ENCODE measurements around the gene DLGAP1.

DLGAP1 gene

GRCh38 chr18:3671176-3671575, 783.9 kb downstream of the DLGAP1 start:
- no peak for TF ChIP-seq CTCF (IDR thresholded peaks at IDR 0.05; ENCODE audit: borderline replicate concordance, control extremely low read depth, extremely low read depth, insufficient read depth, missing control alignments)
- in situ Hi-C loops (cut with MboI; ENCODE audit: low sequenced_read_pairs, unreplicated experiment) = no loop called here
- no peak for DNase-seq (ENCODE audit: low spot score)

- DNase-seq (ENCODE audit: low spot score) = no peak
- in situ Hi-C loops (cut with MboI; ENCODE audit: low sequenced_read_pairs, unreplicated experiment) = loop anchor here (5.0 kb wide), 1 partner anchor 382 kb away; no protein-coding TSS in a partner anchor
- TF ChIP-seq CTCF (IDR thresholded peaks at IDR 0.05; ENCODE audit: borderline replicate concordance, control extremely low read depth, extremely low read depth, insufficient read depth, missing control alignments) = no peak
Observed at GRCh38 chr18:3669376-3669775, 785.7 kb downstream of the DLGAP1 start.

- DNase-seq (ENCODE audit: low spot score) = no peak
- in situ Hi-C loops (cut with MboI; ENCODE audit: low sequenced_read_pairs, unreplicated experiment) = loop anchor here (5.0 kb wide), 1 partner anchor 380 kb away; no protein-coding TSS in a partner anchor
- TF ChIP-seq CTCF (IDR thresholded peaks at IDR 0.05; ENCODE audit: borderline replicate concordance, control extremely low read depth, extremely low read depth, insufficient read depth, missing control alignments) = no peak
Observed at GRCh38 chr18:3667255-3668137, 787.6 kb downstream of the DLGAP1 start.

- no peak for DNase-seq (ENCODE audit: low spot score)
- in situ Hi-C loops (cut with MboI; ENCODE audit: low sequenced_read_pairs, unreplicated experiment) = loop anchor here (5.0 kb wide), 1 partner anchor 379 kb away; no protein-coding TSS in a partner anchor
- TF ChIP-seq CTCF (IDR thresholded peaks at IDR 0.05; ENCODE audit: borderline replicate concordance, control extremely low read depth, extremely low read depth, insufficient read depth, missing control alignments) = no peak
Observed at GRCh38 chr18:3666526-3667254, 788.4 kb downstream of the DLGAP1 start.

DNA sequence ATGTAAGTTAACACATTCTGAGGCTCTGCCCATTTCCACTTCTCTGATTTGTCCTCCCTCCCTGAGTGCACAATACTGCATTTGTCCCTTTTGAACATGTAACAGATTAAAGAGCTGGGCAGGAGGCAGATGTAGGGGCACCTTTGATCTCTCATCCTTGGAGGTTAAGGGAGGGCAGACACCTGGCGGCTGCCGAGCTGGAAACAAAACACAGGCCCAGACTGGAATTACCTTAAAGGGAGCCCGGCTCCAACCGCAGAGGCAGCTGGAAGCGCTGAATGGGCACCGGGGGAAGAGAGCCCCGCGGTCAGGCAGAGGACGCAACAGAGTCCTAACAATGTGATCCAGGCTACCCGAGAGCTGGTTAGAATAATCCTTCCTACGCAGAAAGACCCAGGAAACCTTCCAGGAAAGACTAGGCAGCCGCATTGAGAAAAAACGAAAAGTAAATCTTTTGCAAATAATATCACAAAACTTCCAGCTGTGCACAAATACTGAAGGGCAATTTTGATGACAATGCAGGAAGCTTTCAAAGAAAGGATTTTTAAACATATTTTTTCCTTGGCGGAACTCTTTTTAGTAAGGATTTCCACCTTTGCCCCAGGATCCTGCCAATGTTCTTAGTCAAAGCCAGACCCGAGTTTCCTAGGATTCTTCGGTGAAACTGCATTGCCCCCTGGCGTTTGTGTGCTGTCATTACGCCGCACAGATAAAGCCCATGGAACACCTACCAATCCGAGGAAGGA, 789.2 kb downstream of the DLGAP1 start:
- DNase-seq (ENCODE audit: low spot score) = peak; percentile 78
- peak; percentile 87 for TF ChIP-seq CTCF (IDR thresholded peaks at IDR 0.05; ENCODE audit: borderline replicate concordance, control extremely low read depth, extremely low read depth, insufficient read depth, missing control alignments)
- in situ Hi-C loops (cut with MboI; ENCODE audit: low sequenced_read_pairs, unreplicated experiment) = loop anchor here (5.0 kb wide), 1 partner anchor 379 kb away; no protein-coding TSS in a partner anchor

- in situ Hi-C loops (cut with MboI; ENCODE audit: low sequenced_read_pairs, unreplicated experiment) = loop anchor here (5.0 kb wide), 1 partner anchor 378 kb away; no protein-coding TSS in a partner anchor
- no peak for DNase-seq (ENCODE audit: low spot score)
- no peak for TF ChIP-seq CTCF (IDR thresholded peaks at IDR 0.05; ENCODE audit: borderline replicate concordance, control extremely low read depth, extremely low read depth, insufficient read depth, missing control alignments)
Observed at GRCh38 chr18:3665204-3665603, 789.9 kb downstream of the DLGAP1 start.
